Prostate gland (tissue), 2 donors: ENCODE measurements around the gene KBTBD12.

Experiments used
- CTCF ChIP-seq, 4 experiments: fragments of 200-600 bp in 2 of 4; fragments of 450-650 bp in 2 of 4; sonication (generic) in 2 of 4; IDR thresholded peaks; 1 replicate in 3 of 4; 2 replicates in 1 of 4; pipeline ENCODE4 v1.5.1; 2016 to 2019; ENCODE audit warnings: antibody characterized with exemption in 4 of 4, mild to moderate bottlenecking in 2 of 4, moderate library complexity in 2 of 4
- POLR2A ChIP-seq: fragments of 450-650 bp; IDR thresholded peaks from one replicate; pipeline ENCODE4 v1.6.1; 2016; ENCODE audit warnings: antibody characterized with exemption, mild to moderate bottlenecking
- POLR2AphosphoS5 ChIP-seq: sonication (generic); formaldehyde crosslinking; IDR thresholded peaks from one replicate; pipeline ENCODE4 v1.6.1; 2017; ENCODE audit warnings: antibody characterized with exemption

- TF ChIP-seq CTCF (IDR thresholded peaks at IDR 0.05) (peak in 1 of 4 experiments; percentile 39), POLR2AphosphoS5 (no peak), POLR2A (no peak)
These were observed 96.1 kb downstream of the KBTBD12 start for GRCh38 chr3:128011140-128011539.
